Liver (tissue), 9 donors: ENCODE results near the gene EPGN. TPM values are rescaled to one million over a fixed set of nuclear protein-coding genes. Genes with fewer than 3 reads are reported as not detected.

ENCODE experiments used
- DNase-seq: peaks from one replicate; pipeline ENCODE4 v3.0.0-alpha.2; 2017; ENCODE audit warnings: low spot score
- H3K27ac ChIP-seq, 2 donors: one replicate each; pipeline ENCODE4 v1.7.0; 2013; ENCODE audit warnings: inconsistent platforms in 2 of 2, low read length in 2 of 2, control low read depth in 1 of 2, low read depth in 1 of 2, mild to moderate bottlenecking in 1 of 2
- H3K27me3 ChIP-seq, 4 donors: one replicate each; pipeline versions ENCODE4 v1.6.1 to v1.7.0; 2013; ENCODE audit warnings: low read length in 3 of 4, inconsistent platforms in 1 of 4, mild to moderate bottlenecking in 1 of 4, moderate library complexity in 1 of 4; ENCODE audit not compliant: control insufficient read depth in 4 of 4, insufficient read depth in 4 of 4
- H3K36me3 ChIP-seq, 4 donors: one replicate each; pipeline versions ENCODE4 v1.6.1 to v1.7.0; 2013; ENCODE audit warnings: low read length in 3 of 4, mild to moderate bottlenecking in 3 of 4, low read depth in 1 of 4, moderate library complexity in 1 of 4; ENCODE audit not compliant: control insufficient read depth in 4 of 4, insufficient read depth in 3 of 4
- H3K4me1 ChIP-seq, 4 donors: one replicate each; pipeline versions ENCODE4 v1.6.1 to v1.7.0; 2013; ENCODE audit warnings: low read length in 3 of 4, mild to moderate bottlenecking in 3 of 4, moderate library complexity in 1 of 4; ENCODE audit not compliant: control insufficient read depth in 4 of 4, insufficient read depth in 4 of 4
- H3K4me3 ChIP-seq, 3 donors: one replicate each; pipeline versions ENCODE4 v1.6.1 to v1.7.0; 2013; ENCODE audit warnings: low read length in 3 of 3, control low read depth in 1 of 3, low read depth in 1 of 3, mild to moderate bottlenecking in 1 of 3
- H3K9ac ChIP-seq, 2 donors: one replicate each; pipeline ENCODE4 v1.7.0; 2013; ENCODE audit warnings: low read length in 2 of 2, mild to moderate bottlenecking in 2 of 2, moderate library complexity in 2 of 2, control low read depth in 1 of 2, low read depth in 1 of 2
- H3K9me3 ChIP-seq, 4 donors: one replicate each; pipeline versions ENCODE4 v1.6.1 to v1.7.0; 2013; ENCODE audit warnings: low read length in 3 of 4; ENCODE audit not compliant: control insufficient read depth in 4 of 4
- ATF3 ChIP-seq: IDR thresholded peaks from 2 replicates; pipeline ENCODE4 v1.6.1; 2016; ENCODE audit warnings: antibody characterized with exemption
- EGR1 ChIP-seq, 2 donors: IDR thresholded peaks; 2 replicates each; pipeline ENCODE4 v1.6.1; 2016 to 2018; ENCODE audit warnings: antibody characterized with exemption in 2 of 2, low read depth in 2 of 2
- FOXA1 ChIP-seq: IDR thresholded peaks from 2 replicates; pipeline ENCODE4 v1.6.1; 2016; ENCODE audit warnings: antibody characterized with exemption
- FOXA2 ChIP-seq: IDR thresholded peaks from 2 replicates; pipeline ENCODE4 v1.6.1; 2016; ENCODE audit warnings: antibody characterized with exemption
- GABPA ChIP-seq, 2 donors: IDR thresholded peaks in 1 of 2; conservative IDR thresholded peaks in 1 of 2; 2 replicates each; pipeline ENCODE4 v1.6.1; 2016; ENCODE audit warnings: antibody characterized with exemption in 2 of 2, mild to moderate bottlenecking in 1 of 2, moderate library complexity in 1 of 2
- HNF4A ChIP-seq, 2 donors: conservative IDR thresholded peaks; 2 replicates each; pipeline ENCODE4 v1.6.1; 2016; ENCODE audit warnings: antibody characterized with exemption in 2 of 2, mild to moderate bottlenecking in 2 of 2
- HNF4G ChIP-seq: IDR thresholded peaks from 2 replicates; pipeline ENCODE4 v1.6.1; 2016; ENCODE audit warnings: antibody characterized with exemption
- JUND ChIP-seq, 2 donors: IDR thresholded peaks; 2 replicates each; pipeline ENCODE4 v1.6.1; 2016; ENCODE audit warnings: antibody characterized with exemption in 2 of 2
- RAD21 ChIP-seq, 2 donors: IDR thresholded peaks; 2 replicates each; pipeline ENCODE4 v1.6.1; 2016; ENCODE audit warnings: antibody characterized with exemption in 2 of 2, mild to moderate bottlenecking in 2 of 2
- REST ChIP-seq: IDR thresholded peaks from 2 replicates; pipeline ENCODE4 v1.6.1; 2016; ENCODE audit warnings: antibody characterized with exemption, mild to moderate bottlenecking
- RXRA ChIP-seq, 2 donors: IDR thresholded peaks; 2 replicates each; pipeline ENCODE4 v1.6.1; 2017 to 2018; ENCODE audit warnings: antibody characterized with exemption in 2 of 2, mild to moderate bottlenecking in 1 of 2
- SP1 ChIP-seq: IDR thresholded peaks from 2 replicates; pipeline ENCODE4 v1.6.1; 2018; ENCODE audit warnings: antibody characterized with exemption, mild to moderate bottlenecking
- TAF1 ChIP-seq: conservative IDR thresholded peaks from 2 replicates; pipeline ENCODE4 v1.6.1; 2016; ENCODE audit warnings: antibody characterized with exemption, mild to moderate bottlenecking
- YY1 ChIP-seq: IDR thresholded peaks from 2 replicates; pipeline ENCODE4 v1.6.1; 2016; ENCODE audit warnings: antibody characterized with exemption, mild to moderate bottlenecking
- ZBTB33 ChIP-seq: IDR thresholded peaks from 2 replicates; pipeline ENCODE4 v1.6.1; 2016; ENCODE audit warnings: antibody characterized with exemption
- WGBS: extraction: QIAGEN DNeasy Blood & Tissue Kit; methylation state at CpG from one replicate; pipeline ENCODE4 v1.1.7; 2013; 5-methylcytosine and 5-hydroxymethylcytosine counted together
- polyA plus RNA-seq, 2 donors: library from polyadenylated mRNA; stranded (reverse) in 1 of 2; unstranded in 1 of 2; fragments of 200-250 nt in 1 of 2; fragments of >200 nt in 1 of 2; fragmentation: Nextera tagmentation in 1 of 2; extraction: Ambion mirVana in 1 of 2; gene quantifications; one replicate each; pipeline versions ENCODE4 v1.2.1 to v1.2.3, GENCODE V29; 2013 to 2015
- total RNA-seq, 2 donors: library from RNA; depleted of rRNA; stranded (reverse); fragments of >200 nt; gene quantifications; one replicate each; pipeline ENCODE4 v1.2.3, GENCODE V29; 2014
- TF ChIP-seq, protein P1 (sequence below): fragments of 150-350 bp; IDR thresholded peaks from 2 replicates; pipeline ENCODE4 v1.5.1; 2017; ENCODE audit warnings: improper control_type of control experiment, low read depth, low read length; ENCODE audit not compliant: missing input control
- TF ChIP-seq, protein P2 (sequence below): IDR thresholded peaks from 2 replicates; pipeline ENCODE4 v1.6.1; 2016; ENCODE audit warnings: antibody characterized with exemption
- donor health status: healthy.
- donor health status: healthy.
- donor health status: healthy.
- donor health status: healthy.
- donor health status: healthy.

EPGN gene
- total and polyA plus RNA-seq, 4 donors: 0.09 to 0.75 TPM; not detected in 2

DNA sequence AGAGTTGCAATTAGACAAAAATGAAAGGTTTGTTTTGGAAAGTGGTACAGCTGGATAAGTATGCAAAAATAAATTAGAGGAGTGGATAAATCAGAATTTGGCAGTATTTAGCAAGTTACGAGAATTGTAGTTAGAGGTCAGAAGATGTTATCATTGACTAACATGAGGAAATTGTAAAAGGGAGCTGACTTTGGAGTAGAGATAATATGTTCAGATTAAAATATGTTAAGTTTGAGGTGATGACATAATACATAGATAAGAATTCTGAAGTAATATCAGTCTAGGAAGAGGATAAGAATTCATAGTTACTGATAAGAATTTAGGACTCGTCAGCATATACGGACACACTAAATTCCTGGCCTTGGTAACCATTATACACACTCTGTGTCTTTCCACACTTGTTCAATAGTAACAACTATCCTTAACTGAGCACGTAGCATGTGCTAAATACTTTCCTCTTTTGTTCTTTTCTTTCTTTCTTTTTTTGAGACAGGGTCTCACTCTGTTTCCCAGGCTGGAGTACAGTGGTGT, 4.1 kb upstream of the EPGN start:
- 81% methylated on average over 4 of the region's 4 CpGs for WGBS
- no peaks in the 10 kb centered on the region for H3K36me3 ChIP-seq
- TF ChIP-seq, protein P1, sequence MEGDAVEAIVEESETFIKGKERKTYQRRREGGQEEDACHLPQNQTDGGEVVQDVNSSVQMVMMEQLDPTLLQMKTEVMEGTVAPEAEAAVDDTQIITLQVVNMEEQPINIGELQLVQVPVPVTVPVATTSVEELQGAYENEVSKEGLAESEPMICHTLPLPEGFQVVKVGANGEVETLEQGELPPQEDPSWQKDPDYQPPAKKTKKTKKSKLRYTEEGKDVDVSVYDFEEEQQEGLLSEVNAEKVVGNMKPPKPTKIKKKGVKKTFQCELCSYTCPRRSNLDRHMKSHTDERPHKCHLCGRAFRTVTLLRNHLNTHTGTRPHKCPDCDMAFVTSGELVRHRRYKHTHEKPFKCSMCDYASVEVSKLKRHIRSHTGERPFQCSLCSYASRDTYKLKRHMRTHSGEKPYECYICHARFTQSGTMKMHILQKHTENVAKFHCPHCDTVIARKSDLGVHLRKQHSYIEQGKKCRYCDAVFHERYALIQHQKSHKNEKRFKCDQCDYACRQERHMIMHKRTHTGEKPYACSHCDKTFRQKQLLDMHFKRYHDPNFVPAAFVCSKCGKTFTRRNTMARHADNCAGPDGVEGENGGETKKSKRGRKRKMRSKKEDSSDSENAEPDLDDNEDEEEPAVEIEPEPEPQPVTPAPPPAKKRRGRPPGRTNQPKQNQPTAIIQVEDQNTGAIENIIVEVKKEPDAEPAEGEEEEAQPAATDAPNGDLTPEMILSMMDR: no peak
- TF ChIP-seq JUND (IDR thresholded peaks at IDR 0.05) (no peak), HNF4A (conservative IDR thresholded peaks at IDR 0.05) (no peak), SP1 (no peak), EGR1 (IDR thresholded peaks at IDR 0.05; ENCODE audit: low read depth in 2 of 2) (no peak), REST (no peak), FOXA1 (no peak), GABPA (IDR thresholded peaks at IDR 0.05 in 1 of 2, conservative IDR thresholded peaks at IDR 0.05 in 1 of 2) (no peak), RXRA (IDR thresholded peaks at IDR 0.05) (no peak), ATF3 (no peak), ZBTB33 (no peak)
- TF ChIP-seq, protein P2, sequence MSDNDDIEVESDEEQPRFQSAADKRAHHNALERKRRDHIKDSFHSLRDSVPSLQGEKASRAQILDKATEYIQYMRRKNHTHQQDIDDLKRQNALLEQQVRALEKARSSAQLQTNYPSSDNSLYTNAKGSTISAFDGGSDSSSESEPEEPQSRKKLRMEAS: no peak
- no peak overlapping the region for H3K9ac ChIP-seq
- no peaks in the 10 kb centered on the region for H3K9me3 ChIP-seq
- H3K27ac ChIP-seq: no peak overlapping the region
- no peak overlapping the region for H3K4me3 ChIP-seq
- H3K27me3 ChIP-seq: no peaks in the 10 kb centered on the region
- no peaks in the 10 kb centered on the region for H3K4me1 ChIP-seq
- no peak for DNase-seq

GRCh38 chr4:74305000-74305399, 3.3 kb upstream of the EPGN start:
- H3K36me3 ChIP-seq: no peaks in the 10 kb centered on the region
- DNase-seq: no peak
- H3K9me3 ChIP-seq: no peaks in the 10 kb centered on the region
- no peak overlapping the region for H3K27ac ChIP-seq
- H3K9ac ChIP-seq: no peak overlapping the region
- H3K4me1 ChIP-seq: no peaks in the 10 kb centered on the region
- H3K27me3 ChIP-seq: no peaks in the 10 kb centered on the region
- 100% methylated on average over 1 of the region's 1 CpG for WGBS
- no peak overlapping the region for H3K4me3 ChIP-seq
- TF ChIP-seq ATF3 (no peak), TAF1 (no peak), FOXA1 (no peak), RAD21 (IDR thresholded peaks at IDR 0.05) (no peak), ZBTB33 (no peak), HNF4A (conservative IDR thresholded peaks at IDR 0.05) (no peak), YY1 (no peak), HNF4G (no peak), FOXA2 (no peak), GABPA (IDR thresholded peaks at IDR 0.05 in 1 of 2, conservative IDR thresholded peaks at IDR 0.05 in 1 of 2) (no peak)
- TF ChIP-seq, protein P1: no peak
